GM18858 (cell line): ENCODE results near the gene MTHFR.

Experiments
- ATAC-seq: cut with Tn5 transposase; IDR thresholded peaks from one replicate; pipeline ENCODE4 v1.9.1; 2021; ENCODE audit not compliant: unreplicated experiment

MTHFR gene

DNA sequence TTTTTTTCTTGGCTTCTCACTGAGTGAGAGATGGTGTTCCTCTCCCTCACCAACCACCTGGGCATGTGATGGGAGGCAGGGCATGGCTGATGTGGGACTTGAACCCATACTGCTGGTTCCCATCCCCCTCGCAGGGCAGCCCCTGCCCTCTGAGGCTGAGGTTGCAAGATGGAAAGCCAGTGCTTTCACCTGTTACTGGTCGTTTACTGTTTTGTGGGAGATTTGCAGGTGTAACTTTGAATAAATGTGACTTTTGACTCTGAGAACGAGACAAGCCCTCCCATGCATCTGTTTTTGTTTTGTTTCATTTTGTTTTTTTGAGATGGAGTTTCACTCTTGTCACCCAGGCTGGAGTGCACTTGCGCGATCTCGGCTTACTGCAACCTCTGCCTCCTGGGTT, 22.2 kb downstream of the MTHFR start:
- ATAC-seq, result no peak

DNA sequence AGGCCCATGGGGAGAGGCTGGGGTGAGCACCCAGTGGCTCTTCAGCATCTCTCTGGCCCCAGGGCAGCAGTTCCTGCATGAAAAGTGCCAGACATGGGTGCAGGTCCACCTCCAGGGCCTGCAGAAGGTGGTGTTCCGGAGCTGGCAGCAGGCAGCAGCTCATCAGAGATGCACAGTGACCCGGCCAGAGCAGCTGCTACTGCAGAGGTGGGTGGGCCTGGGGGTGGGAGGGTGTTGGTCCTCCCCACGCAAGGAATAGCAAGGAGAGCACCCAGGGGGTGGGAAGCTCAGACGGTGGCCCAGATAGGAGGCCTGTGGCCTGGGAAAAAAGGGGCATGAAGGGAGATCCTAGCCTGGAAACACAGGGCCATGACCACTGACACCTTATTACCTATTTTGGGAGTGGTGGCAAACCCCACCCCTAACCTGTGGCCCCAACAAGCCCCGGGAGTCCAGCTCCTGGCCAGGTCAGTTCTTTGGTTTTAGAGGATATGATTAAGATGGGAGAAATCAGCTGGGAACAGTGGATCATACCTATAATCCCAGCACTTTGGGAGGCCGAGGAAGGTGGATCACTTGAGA, 23.5 kb downstream of the MTHFR start:
- no peak for ATAC-seq

DNA sequence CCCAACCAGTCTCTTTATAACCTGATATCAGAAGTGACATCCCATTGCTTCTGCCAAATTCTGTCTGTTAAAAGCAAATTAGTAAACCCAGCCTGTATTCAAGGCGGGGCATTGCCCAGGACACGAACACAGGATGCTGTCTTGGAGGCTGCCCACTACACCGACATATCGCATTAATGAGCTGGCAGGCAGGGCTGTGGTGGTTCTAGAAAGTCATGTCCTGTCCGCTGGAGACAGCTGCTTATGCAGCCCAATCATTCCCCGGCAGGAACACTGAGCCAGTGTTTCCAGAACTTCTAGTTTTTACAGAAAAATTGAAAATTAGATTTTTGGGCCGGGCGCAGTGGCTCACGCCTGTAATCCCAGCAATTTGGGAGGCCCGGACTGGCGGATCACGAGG, 24.5 kb downstream of the MTHFR start:
- no peak for ATAC-seq

DNA sequence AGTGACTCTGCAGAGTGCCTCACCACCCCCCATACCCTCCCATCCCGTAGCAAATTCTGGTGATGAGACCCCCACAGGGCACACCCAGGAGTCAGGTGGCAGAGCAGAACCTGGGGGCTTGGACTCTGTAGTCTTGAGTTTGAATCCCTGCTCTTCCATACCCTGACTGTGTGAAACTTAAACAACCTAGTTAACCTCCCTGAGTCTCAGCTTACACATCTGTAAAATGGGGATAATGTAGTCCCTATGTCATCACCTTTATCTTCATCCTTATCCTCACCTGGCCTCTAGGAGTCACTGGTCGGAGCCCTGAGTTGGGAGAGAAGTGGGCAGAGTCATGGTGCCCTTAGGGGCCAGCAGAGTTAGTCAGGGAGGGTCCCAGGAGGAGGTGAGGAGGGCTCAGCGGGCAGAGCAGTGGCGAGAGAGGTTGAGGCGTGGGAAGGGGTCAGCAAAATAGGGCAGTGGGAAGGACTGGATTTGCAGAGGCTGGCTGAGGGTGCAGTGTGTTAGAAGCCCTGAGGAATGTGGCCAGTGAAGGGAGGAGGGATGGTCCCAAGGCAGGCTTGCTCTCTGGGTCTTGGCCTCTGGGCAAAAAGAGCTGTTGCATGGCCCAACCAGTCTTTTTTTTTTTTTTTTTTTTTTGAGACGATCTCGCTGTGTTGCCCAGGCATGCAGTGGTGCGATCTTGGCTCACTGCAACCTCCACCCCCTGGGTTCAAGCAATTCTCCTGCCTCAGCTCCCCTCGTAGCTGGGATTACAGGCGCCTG, 25.2 kb downstream of the MTHFR start:
- no peak for ATAC-seq

DNA sequence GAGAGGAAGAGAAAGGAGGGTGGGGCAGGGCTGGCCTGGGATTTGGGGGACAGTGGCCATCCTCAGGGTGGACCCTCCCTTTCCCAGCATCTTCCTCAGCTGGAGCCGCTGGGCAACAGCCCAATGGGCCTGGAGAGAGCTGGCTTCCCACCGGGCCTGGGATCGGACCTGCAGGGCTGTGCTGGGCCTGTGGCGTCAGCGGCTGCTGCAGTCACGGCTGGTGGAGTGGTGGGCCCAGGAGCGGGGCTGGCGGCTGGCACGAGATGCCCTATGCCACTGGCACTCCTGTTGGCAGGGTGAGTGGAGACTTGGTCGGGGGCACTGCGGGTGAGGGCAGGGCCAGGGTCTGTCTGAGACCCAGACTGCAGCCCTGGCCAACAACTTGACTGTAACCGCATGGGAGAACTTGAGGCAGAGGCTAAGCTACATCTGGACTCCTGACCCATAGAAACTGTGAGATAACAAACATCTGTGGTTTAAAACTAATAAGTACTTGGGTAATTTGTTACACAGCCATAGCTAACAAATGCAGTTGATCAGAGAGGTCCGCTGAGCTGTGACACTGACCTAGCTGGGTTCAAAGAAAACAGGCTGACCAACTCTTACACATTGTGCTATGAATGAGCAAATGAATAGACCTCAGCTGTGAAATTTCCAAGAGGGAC, 25.9 kb downstream of the MTHFR start:
- ATAC-seq, result no peak

DNA sequence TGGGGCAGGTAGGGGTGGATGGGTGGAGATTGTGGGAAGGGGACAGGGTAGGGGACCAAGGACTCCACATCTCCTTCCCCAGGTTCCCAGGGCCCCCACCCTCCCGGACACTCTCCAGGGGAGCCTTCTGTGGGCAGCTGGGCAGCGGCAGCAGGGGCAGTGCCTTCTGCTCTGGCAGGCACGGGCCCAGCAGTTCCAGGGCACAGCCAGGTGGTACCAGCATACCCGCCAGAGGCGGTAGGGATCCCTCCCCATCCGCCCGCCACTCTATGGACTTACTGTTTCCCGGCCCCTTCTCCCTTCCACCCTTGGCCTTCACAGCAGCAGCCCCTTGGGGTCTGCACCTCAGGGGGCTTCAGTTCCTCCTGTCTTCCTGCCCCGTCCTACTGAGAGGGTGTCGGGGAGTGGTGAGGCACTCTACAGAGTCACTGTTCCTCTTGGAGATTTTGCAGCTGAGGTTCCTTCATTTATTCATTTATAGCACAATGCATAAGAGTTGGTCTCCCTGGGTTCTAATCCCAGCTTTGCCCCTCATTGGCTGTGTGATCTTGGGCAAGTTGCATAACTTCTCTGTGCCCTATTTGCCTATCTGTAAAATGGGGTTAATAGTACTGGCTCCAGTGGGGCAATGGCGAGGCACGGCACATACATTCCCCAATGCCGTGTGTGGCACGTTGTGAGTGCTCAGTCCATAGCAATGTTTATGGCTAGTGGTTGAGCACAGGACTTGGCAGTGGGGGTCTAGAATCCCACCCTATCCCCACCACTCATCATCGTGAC, 26.7 kb downstream of the MTHFR start:
- no peak for ATAC-seq

DNA sequence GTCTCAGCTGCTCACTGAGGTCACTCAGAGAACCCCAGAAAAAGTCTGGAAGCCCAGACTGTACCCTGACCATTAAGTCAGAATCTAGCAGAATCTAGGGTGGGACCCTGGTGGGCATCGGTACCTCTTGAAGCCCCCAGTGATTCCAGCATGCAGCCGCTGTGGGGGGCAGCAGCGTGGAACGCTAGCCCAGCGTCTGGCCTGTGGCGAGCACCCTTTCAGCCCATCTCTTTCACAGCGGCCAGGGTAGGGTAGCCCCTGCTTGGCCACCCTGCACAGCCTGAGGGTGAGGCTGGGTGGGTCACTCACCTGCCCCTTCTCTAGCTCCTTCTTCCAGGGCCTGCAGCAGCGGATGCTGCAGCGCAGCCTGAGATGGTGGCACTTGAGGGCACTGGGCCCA, 27.4 kb downstream of the MTHFR start:
- no peak for ATAC-seq

DNA sequence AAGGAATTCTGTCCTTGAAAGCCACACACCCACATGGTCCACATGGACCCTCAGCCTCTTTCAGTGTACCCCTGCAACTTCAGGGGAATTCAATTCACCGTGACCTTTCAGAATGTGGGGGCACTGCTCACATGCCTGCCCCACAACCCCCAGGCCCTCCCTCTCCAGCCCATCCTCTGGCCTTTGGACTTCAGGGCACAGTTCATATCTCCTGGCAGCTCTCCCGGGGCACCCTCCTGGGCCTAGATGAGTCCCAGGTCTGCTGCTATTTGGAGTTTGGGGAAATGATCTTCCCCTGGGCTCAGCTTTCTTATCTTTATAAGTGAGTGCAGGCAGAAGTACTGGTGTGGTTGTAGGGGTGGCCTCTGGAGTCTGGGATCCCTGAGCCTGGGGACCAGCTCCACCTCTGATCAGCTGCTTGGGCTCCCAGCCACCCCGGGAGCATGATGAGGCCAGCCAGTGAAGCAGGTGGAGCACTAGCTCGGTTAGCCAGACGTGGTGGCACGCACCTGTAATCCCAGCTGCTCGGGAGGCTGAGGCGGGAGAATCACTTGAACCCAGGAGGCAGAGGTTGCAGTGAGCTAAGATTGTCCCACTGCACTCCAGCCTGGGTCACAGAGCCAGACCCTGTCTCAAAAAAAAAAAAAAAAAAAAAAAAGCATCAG, 28.0 kb downstream of the MTHFR start:
- no peak for ATAC-seq

DNA sequence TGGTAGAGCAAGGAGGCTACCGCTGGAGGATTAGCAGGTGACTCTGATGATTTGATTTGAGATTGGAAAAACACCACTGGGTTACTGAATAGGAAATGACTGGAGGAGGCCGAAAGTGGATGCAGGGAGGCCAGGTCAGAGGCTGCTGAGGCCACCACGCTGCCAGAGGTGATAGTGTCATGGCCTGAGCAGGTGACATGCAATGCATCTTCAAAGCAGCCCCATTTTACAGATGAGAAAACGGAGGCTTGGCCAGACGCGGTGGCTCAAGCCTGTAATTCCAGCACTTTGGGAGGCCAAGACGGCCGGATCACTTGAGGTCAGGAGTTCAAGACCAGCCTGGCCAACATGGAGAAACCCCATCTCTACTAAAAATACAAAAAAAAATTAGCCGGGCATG, 31.0 kb downstream of the MTHFR start:
- ATAC-seq, result no peak

DNA sequence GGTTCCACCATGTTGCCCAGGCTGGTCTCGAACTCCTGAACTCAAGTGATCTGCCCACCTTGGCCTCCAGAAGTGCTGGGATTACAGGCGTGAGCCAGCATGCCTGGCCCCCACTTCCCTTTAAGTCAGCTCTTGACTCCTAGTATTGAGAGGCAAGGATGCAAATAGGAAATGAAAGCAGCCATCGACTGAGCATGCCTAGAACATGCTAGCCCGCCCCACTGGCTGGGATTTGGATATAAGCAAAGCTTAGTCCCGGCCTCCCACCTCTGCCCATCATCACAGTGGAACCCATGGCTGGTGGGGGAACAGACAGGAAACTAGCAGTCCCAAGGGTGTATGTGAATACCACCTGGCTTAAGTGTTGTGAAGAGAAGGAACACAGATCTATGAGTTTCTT, 33.3 kb downstream of the MTHFR start:
- ATAC-seq, result no peak

DNA sequence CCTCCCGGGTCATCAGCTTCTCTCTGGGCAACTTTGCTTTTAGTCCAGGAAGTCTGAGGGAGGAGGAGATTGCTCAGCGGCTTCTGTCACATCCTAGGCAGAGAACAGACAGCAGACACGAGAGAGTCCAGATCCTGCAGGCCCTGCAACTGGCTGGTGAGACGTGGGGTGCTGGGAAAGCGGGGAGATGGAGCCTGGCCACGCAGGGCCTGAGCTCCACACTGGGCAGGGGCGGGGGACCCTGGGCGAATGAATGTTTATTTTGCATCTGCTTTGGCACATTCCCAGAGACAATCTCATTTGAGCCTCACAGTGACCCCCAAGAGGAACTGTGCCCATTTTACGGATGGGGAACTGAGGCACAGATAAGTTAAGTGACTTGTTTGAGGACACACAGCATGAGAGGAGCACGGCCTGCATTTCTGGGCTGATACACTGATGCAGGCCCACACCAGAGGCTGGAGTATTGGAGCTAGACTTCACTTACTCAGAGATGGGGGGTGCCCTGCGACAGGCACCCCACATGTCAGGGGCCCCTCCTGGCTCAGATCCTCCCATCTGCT, 34.2 kb downstream of the MTHFR start:
- no peak for ATAC-seq

DNA sequence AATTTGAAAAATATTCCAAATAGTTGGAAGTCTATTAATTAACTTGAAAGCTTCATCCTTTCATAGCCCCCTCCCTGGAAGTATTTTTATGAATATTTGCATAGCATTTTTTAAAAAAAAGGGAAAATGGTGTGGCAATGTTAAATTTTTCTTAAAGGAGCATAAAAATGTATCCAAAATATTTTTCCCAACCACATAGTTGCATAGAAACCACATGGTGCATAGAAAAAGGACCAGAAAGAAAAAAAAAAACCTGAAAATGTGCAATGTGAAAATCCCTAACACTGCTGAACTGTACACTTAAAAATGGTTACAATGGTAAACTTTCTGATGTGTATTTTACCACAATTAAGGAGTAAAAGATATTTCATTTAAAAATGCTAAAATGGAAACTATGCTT, 35.8 kb downstream of the MTHFR start:
- ATAC-seq, result no peak

DNA sequence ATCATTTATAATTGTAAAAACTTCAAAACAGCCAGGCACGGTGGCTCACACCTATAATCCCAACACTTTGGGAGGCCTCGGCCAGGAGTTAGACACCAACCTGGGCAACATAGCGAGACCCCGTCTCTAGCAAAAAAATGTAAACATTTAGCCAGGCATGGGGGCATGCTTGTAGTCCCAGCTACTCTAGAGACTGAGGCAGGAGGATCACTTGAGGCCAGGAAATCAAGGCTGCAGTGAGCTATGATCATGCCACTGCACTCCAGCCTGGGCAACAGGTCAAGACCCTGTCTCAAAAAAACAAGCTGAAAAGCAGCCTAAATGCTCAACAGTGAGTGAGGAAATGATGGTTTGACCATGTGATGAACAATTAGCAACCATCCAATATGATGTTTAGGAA, 36.5 kb downstream of the MTHFR start:
- no peak for ATAC-seq

DNA sequence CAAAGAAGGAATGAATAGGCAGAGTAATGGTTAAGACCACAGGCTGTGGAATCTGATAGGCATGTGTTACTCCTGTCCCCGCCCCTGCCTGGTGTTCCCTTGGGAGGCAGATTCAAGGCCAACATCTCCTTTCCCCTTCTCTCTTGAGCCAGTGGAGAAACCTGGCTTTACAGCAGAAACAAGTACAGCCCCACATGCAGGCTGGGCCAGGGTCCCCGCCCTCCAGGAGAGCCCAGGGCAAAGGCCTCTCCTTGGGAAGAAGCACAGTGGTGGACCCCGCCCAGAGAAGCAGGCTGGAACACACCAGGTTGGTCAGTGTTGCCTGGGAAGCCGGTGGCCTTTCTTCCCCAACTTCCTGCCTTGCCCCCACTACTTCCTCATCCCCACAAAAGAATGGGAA, 36.9 kb downstream of the MTHFR start:
- no peak for ATAC-seq

DNA sequence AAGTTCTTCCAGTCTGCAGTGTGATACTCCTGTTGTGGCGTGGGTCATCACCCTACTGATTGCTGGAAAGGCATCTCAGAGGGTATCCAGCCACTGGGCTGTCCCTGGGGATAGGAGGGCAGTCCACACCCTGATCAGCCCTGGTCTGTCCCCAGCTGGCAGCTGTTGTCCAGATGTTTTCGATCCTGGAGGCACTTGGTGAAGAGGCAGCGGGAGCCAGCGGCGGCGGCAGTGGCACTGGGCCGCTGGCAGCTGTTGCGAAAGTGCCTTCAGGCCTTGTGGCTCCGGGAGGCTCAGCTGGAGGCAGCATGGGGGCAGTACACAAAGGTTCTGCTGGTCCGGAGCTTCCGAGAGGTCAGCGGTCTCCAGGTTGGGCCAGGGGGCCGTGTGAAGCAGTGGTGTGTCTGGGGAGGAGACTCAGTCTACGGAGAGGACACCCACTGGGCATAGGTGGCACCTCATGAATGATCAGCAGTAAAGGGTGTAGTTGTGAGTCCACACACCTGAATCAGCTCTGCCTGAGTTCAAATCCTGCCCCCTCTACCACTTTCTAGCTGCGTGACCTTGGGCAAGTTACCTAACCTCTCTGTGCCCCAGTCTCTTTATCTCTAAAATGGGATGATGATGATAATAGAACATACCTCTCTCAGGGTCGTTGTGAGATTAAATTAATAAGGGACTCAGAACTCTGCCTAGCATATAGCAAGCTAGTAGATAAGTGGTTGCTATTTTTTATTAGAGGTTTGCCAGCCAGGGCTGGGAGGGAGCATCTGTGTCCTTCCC, 37.7 kb downstream of the MTHFR start:
- ATAC-seq, result no peak

DNA sequence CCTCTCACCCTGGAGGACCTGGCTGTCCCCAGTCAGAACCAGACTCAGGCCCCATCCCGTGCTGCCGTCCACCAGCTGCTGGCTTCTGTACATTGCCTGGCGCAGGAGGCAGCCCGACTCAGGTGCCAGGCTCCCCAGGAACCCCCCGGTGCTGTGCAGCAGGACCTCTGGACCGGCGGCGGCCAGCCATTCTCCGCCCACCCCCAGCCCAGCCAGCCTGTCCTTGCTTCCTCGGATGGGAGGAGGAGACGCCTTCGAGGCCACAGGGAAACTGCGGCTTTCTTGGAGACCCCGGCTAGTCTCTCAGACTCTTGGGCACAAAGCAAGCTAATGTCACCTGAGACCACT, 39.4 kb downstream of the MTHFR start:
- ATAC-seq, result no peak

DNA sequence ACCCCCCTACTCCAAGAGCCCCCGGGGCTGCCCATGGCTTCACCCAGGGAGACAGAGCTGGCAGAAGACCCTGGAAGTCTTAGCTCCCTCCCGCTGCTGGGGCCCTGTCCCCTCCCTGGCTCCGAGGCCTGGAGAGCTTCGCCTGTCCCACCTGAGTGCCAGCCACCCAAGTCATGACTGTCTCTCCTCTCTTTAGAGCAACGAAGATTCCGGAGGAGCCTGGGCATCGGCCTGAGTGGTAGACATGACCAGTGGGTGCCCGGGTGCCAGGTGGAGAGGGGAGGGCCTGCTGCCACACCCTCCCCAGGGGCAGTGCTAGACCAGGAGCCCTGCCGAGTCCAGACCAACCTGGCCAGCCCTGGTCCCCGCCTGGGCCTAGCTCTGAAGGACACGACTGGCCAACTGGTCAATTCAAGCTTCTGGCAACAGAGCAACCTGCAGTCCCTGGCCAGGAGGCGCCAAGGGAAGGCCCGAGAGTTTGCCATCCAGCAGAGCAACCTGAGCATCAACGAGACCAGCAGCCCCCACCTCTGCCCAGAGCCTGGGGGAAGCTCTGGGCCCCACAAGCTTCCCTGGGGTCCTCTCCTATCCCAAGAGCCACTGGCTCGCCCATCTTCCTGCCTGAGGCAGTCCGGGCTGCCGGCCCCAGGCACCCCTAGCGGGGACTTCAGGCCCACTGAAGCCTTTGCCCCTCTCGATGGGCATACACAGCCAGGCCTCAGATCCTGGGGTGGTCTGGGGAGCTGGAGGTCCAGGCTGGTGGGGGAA, 39.9 kb downstream of the MTHFR start:
- no peak for ATAC-seq

DNA sequence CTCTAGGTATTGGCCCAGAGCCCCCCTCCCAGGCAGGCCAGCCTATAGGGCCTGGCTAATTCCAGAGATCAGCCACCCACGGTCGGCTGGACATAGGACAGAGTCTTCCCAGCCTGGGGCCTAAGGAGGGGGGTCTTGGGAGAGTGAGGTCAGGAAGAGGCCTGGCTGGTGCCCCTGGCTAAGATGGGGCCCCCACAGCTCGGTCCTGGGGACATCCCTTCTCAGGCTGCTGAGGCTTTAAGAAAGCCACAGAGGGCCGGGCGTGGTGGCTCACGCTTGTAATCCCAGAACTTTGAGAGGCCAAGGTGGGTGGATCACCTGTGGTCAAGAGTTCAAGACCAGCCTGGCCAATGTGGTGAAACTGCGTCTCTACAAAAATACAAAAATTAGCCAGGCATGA, 41.2 kb downstream of the MTHFR start:
- ATAC-seq, result no peak

DNA sequence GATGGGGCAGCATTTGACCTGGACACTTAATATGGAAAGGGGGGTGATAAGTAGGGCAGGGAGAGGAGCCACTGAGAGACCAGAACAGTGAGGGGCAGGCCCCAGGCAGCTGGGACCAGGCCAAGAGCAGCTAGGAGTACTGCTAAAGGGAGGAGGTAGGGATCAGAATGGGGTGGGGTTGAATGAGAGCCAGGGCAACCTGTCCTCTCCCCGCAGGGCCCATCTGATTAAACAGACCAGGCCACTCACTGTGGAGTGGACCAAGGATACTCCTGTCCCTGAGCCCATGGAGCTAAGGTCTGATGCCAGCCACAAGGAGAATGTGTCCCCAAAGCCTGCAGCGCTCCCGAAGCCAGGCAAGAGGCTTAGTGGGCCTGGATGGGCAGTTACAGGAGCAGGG, 41.6 kb downstream of the MTHFR start:
- ATAC-seq, result no peak
